T-cell (primary cell): ENCODE results near the gene IFITM10. TPM values are rescaled to one million over a fixed set of nuclear protein-coding genes. Genes with fewer than 3 reads are reported as not detected.

ENCODE experiments used
- ATAC-seq, 4 experiments: fragments of 200-7000 bp in 3 of 4; fragments of 150-1000 bp in 1 of 4; cut with Tn5 transposase; replicated peaks in 1 of 4; 1 replicate in 3 of 4; 2 replicates in 1 of 4; pipeline ENCODE4 v1.10.0; 2021; ENCODE audit warnings: moderate library complexity in 3 of 4, mild to moderate bottlenecking in 2 of 4, moderate number of reproducible peaks in 1 of 4
- CTCF ChIA-PET, 2 donors: fragments of 300-600 bp; sonication (Branson Sonifier 250); formaldehyde crosslinking; loops; one replicate each; lab custom pipeline; 2022; ENCODE audit warnings: antibody characterized with exemption in 2 of 2; lab: Charles Lee
- POLR2A ChIA-PET, 2 donors: fragments of 300-600 bp; sonication (Branson Sonifier 250); formaldehyde crosslinking; loops; one replicate each; lab custom pipeline; 2022; ENCODE audit warnings: antibody characterized with exemption in 2 of 2; lab: Charles Lee
- DNase-seq, 35 experiments: peaks; one replicate each; pipeline versions ENCODE4 v3.0.0 to v3.0.0-alpha.2; 2013 to 2023
- H3K27ac ChIP-seq: one replicate; pipeline ENCODE4 v1.5.1; 2013; ENCODE audit warnings: low read length
- H3K27me3 ChIP-seq, 2 experiments: replicated peaks in 1 of 2; 1 replicate in 1 of 2; 2 replicates in 1 of 2; pipeline versions ENCODE4 v1.6.1 to v1.7.0; 2013; ENCODE audit warnings: low read length in 1 of 2, mixed read lengths in 1 of 2; ENCODE audit not compliant: control insufficient read depth in 2 of 2, insufficient read depth in 2 of 2; ENCODE audit errors: extremely low read depth in 1 of 2
- H3K36me3 ChIP-seq, 2 donors: 1 replicate in 1 of 2; 2 replicates in 1 of 2; pipeline versions ENCODE4 v1.6.1 to v1.7.0; 2013; ENCODE audit warnings: low read length in 1 of 2; ENCODE audit not compliant: control insufficient read depth in 2 of 2, insufficient read depth in 1 of 2; ENCODE audit errors: extremely low read depth in 1 of 2
- H3K4me1 ChIP-seq, 2 experiments: 1 replicate in 1 of 2; 2 replicates in 1 of 2; pipeline versions ENCODE4 v1.6.1 to v1.7.0; 2013; ENCODE audit warnings: low read length in 2 of 2, mixed read lengths in 1 of 2; ENCODE audit not compliant: insufficient read depth in 2 of 2, control insufficient read depth in 1 of 2; ENCODE audit errors: extremely low read depth in 1 of 2
- H3K4me3 ChIP-seq, 2 donors: 1 replicate in 1 of 2; 2 replicates in 1 of 2; pipeline versions ENCODE4 v1.5.1 to v1.7.0; 2013; ENCODE audit warnings: mild to moderate bottlenecking in 2 of 2, low read length in 1 of 2, moderate library complexity in 1 of 2; ENCODE audit not compliant: control insufficient read depth in 1 of 2; ENCODE audit errors: extremely low read depth in 1 of 2
- H3K9me3 ChIP-seq: 2 replicates; pipeline ENCODE4 v1.7.0; 2013
- H3K27ac Mint-ChIP-seq, 2 donors: one replicate each; pipeline ENCODE4 v1.8.0; 2020 to 2021; ENCODE audit warnings: mild to moderate bottlenecking in 2 of 2, mixed read lengths in 2 of 2
- H3K27me3 Mint-ChIP-seq, 2 donors: one replicate each; pipeline ENCODE4 v1.8.0; 2021 to 2022; ENCODE audit warnings: mixed read lengths in 2 of 2
- H3K36me3 Mint-ChIP-seq: one replicate; pipeline ENCODE4 v1.8.0; 2021; ENCODE audit warnings: mixed read lengths
- H3K4me1 Mint-ChIP-seq, 3 donors: one replicate each; pipeline ENCODE4 v1.8.0; 2020 to 2022; ENCODE audit warnings: mixed read lengths in 3 of 3, mild to moderate bottlenecking in 1 of 3
- H3K4me3 Mint-ChIP-seq, 3 donors: one replicate each; pipeline ENCODE4 v1.8.0; 2020 to 2022; ENCODE audit warnings: mild to moderate bottlenecking in 3 of 3, mixed read lengths in 3 of 3, moderate library complexity in 3 of 3
- H3K9me3 Mint-ChIP-seq, 3 donors: one replicate each; pipeline ENCODE4 v1.8.0; 2020 to 2022; ENCODE audit warnings: mixed read lengths in 3 of 3
- WGBS: methylation state at CpG from one replicate; pipeline ENCODE4 v1.1.5; 2013; ENCODE audit warnings: missing lambda C conversion rate; ENCODE audit not compliant: insufficient coverage; 5-methylcytosine and 5-hydroxymethylcytosine counted together
- total RNA-seq, 35 experiments: library from RNA in 6 of 35; stranded (reverse) in 6 of 35; fragments of 120-200 nt in 1 of 35; gene quantifications; one replicate each; pipeline versions ENCODE4 v1.2.1 to v1.2.4 and lab custom pipeline; 2013 to 2026

The IFITM10 gene
- total RNA-seq, 5 donors from 2014 or later (not counting 1 experiment from before 2014, with no cell fraction given), result 0.72 to 4.2 (median 1.8) TPM

DNA sequence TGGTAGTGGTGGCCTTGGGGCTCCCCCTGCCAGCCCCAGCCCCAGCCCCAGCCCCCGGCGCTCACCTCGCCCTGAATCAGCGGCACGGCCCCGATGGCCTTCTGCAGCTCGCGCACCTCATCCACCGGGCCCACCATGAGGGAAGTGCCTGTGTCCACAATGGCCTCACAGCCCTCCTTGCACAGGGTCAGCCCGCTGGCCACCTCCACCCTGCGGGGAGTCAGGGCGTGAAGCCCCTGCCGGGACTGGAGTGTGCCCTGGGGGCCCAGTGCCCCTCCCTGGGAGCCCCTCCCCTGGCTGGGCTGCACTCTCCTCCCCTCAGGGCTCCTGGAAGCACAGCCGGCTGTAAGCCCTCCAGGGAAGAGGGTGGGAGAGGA lies 3.5 kb upstream of the IFITM10 start:
- peaks cover 16% of the 10 kb centered on the region for H3K36me3 Mint-ChIP-seq
- POLR2A ChIA-PET, result no interaction called here
- peaks cover 61 to 64% (median 63%) of the 10 kb centered on the region in 3 donors for H3K4me1 Mint-ChIP-seq
- no peak overlapping the region for H3K4me3 Mint-ChIP-seq
- ATAC-seq, result no peak
- H3K27me3 Mint-ChIP-seq, result peaks cover 13% of the 10 kb centered on the region in 2 donors
- Histone ChIP-seq H3K4me1 (peaks cover 49 to 94% of the 10 kb centered on the region in 2 experiments), H3K36me3 (peaks cover 8 to 35% of the 10 kb centered on the region in 2 donors), H3K9me3 (no peaks in the 10 kb centered on the region), H3K27me3 (peaks cover 0 to 43% of the 10 kb centered on the region in 2 experiments), H3K4me3 (no peak overlapping the region), H3K27ac (no peak overlapping the region)
- DNase-seq, result no peak
- no peaks in the 10 kb centered on the region for H3K9me3 Mint-ChIP-seq
- H3K27ac Mint-ChIP-seq, result no peak overlapping the region
- WGBS, result 91% methylated on average over 5 of the region's 14 CpGs
- CTCF ChIA-PET, result no interaction called here

DNA sequence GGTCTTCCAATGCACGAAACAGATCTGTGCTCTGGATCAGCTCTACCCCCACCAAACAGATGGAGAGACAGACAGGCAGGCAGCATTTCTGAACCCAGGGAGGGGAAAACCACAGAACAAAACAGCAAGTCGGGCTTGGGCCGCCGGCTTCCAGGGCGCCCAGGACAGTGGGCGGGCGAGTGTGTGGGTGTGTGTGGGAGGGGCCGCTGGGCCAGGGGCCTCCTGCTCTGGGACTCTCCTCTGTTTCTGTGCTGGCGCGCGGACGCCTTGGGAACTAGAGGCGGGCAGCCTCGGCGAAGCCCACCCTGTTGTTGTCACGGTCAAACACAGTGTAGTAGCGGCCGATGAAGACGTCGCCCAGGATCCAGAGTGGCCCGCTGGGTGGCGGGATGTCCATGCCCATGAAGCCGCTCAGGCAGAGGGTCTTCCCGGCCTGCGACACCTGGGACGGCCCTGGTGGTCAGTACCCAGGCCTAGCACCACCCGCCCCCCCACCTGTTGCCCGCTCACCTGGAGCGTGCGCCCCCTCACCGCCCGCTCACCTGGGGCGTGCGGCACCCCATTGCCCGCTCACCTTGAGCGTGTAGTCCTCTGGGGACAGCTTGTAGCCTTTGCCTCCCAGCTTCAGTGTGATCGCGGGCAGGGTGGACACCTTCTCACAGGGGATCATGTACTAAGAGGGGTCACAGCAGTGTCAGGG lies 3.0 kb upstream of the IFITM10 start:
- DNase-seq, result no peak
- Histone ChIP-seq H3K27ac (no peak overlapping the region), H3K36me3 (peaks cover 8 to 35% of the 10 kb centered on the region in 2 donors), H3K27me3 (peaks cover 0 to 45% of the 10 kb centered on the region in 2 experiments), H3K4me3 (no peak overlapping the region), H3K9me3 (no peaks in the 10 kb centered on the region), H3K4me1 (peaks cover 45 to 92% of the 10 kb centered on the region in 2 experiments)
- POLR2A ChIA-PET, result no interaction called here
- no peak for ATAC-seq
- no peaks in the 10 kb centered on the region for H3K9me3 Mint-ChIP-seq
- peaks cover 13% of the 10 kb centered on the region in 2 donors for H3K27me3 Mint-ChIP-seq
- H3K36me3 Mint-ChIP-seq, result peaks cover 16% of the 10 kb centered on the region
- H3K4me3 Mint-ChIP-seq, result peak overlapping the region in 1 of 3 donors; percentile 23
- CTCF ChIA-PET, result no interaction called here
- 77% methylated on average over 17 of the region's 38 CpGs for WGBS
- H3K4me1 Mint-ChIP-seq, result peaks cover 55 to 60% (median 59%) of the 10 kb centered on the region in 3 donors
- H3K27ac Mint-ChIP-seq, result no peak overlapping the region

GRCh38 chr11:1752907-1753228 lies 2.5 kb upstream of the IFITM10 start:
- CTCF ChIA-PET, result no interaction called here
- peaks cover 53 to 57% (median 53%) of the 10 kb centered on the region in 3 donors for H3K4me1 Mint-ChIP-seq

DNA sequence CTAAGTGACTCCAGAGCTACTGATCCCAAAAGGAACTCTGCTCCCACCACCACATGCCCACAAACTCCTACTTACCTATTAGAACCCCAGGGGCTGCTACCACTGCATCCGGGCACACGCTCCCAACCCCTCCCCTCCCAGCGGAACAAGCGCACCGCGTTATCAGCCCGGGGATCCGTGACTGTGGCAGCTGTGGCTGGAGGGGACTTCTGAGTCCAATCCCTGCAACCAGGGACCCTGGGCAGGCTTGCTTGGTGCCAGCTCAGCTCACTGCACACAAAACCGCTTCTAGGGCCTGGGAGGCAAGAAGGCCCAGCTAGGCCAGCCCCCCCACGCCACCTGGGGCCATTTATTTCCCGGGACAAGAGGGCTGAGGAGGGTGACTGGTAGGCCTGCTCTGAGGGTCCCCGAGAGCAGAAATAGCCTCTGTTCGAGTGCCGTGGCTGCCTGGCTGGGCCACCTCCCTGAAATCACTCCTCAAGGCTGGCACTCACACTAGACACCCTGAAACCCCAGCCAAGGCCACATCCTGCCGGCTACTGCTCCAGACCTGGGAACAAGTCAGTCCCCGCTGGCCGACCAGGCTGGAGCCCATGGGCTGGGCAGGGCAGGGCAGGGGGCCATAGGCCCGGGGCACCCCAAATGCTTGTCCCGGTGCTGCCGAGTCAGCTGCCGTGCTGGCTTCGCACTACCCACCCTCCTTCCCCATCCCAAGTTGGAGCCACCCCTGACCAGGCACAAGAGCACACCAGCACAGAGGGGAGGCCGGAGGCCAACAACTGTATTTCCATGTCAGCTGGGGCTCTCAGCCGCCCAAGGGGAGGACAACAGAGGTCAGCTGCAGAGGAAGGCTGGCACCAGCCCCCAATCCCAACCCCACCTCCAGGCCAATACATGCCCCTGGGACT lies 1.9 kb upstream of the IFITM10 start:
- peaks cover 13% of the 10 kb centered on the region in 2 donors for H3K27me3 Mint-ChIP-seq
- H3K36me3 Mint-ChIP-seq, result peaks cover 16% of the 10 kb centered on the region
- CTCF ChIA-PET, result no interaction called here
- peaks cover 47 to 51% (median 47%) of the 10 kb centered on the region in 3 donors for H3K4me1 Mint-ChIP-seq
- peak in 1 of 35 experiments; percentile 28 for DNase-seq
- no peak overlapping the region for H3K27ac Mint-ChIP-seq
- H3K4me3 Mint-ChIP-seq, result no peak overlapping the region
- POLR2A ChIA-PET, result no interaction called here
- H3K9me3 Mint-ChIP-seq, result no peaks in the 10 kb centered on the region
- H3K4me1 ChIP-seq, result peaks cover 35 to 81% of the 10 kb centered on the region in 2 experiments
- H3K27ac ChIP-seq, result no peak overlapping the region
- peaks cover 8 to 35% of the 10 kb centered on the region in 2 donors for H3K36me3 ChIP-seq
- peaks cover 0 to 45% of the 10 kb centered on the region in 2 experiments for H3K27me3 ChIP-seq
- WGBS, result 90% methylated on average over 21 of the region's 24 CpGs
- H3K9me3 ChIP-seq, result no peaks in the 10 kb centered on the region
- H3K4me3 ChIP-seq, result no peak overlapping the region
- ATAC-seq, result no peak

More at GRCh38 chr11:1752907-1753228, 2.5 kb upstream of the IFITM10 start:
- H3K9me3 ChIP-seq, result no peaks in the 10 kb centered on the region
- DNase-seq (no peak), ATAC-seq (no peak)
- no peaks in the 10 kb centered on the region for H3K9me3 Mint-ChIP-seq
- peak overlapping the region in 1 of 3 donors; percentile 23 for H3K4me3 Mint-ChIP-seq
- peaks cover 0 to 45% of the 10 kb centered on the region in 2 experiments for H3K27me3 ChIP-seq
- no peak overlapping the region for H3K27ac ChIP-seq
- peaks cover 41 to 87% of the 10 kb centered on the region in 2 experiments for H3K4me1 ChIP-seq
- no peak overlapping the region for H3K27ac Mint-ChIP-seq
- peaks cover 8 to 35% of the 10 kb centered on the region in 2 donors for H3K36me3 ChIP-seq
- 100% methylated on average over 7 of the region's 10 CpGs for WGBS
- no peak overlapping the region for H3K4me3 ChIP-seq
- POLR2A ChIA-PET, result no interaction called here
- H3K36me3 Mint-ChIP-seq, result peaks cover 16% of the 10 kb centered on the region
- peaks cover 13% of the 10 kb centered on the region in 2 donors for H3K27me3 Mint-ChIP-seq

DNA sequence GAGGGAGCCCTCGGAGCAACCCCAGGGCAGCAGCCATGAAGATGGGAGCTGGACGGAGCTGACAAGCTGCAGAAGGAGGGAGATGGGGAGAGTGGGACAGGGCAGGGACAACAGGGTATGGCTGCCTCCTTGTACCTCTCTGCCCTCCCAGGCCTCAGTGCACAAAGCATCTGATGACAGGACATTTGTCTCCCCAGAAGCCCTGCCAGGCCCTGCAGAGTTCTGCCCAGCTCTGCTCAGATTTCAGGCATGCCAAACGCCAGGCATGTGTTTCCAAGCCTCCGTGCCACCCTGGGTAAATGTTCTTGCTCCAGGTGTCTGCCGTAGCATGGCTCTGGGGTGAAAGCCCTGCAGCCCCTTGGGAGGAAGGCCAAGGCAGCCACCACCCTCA lies 1.1 kb upstream of the IFITM10 start:
- H3K27ac ChIP-seq, result no peak overlapping the region
- H3K9me3 ChIP-seq, result no peaks in the 10 kb centered on the region
- CTCF ChIA-PET, result no interaction called here
- Mint-ChIP-seq H3K27me3 (peaks cover 13% of the 10 kb centered on the region in 2 donors), H3K4me1 (peaks cover 39 to 45% (median 40%) of the 10 kb centered on the region in 3 donors), H3K27ac (no peak overlapping the region), H3K36me3 (peaks cover 16% of the 10 kb centered on the region), H3K4me3 (no peak overlapping the region), H3K9me3 (no peaks in the 10 kb centered on the region)
- H3K4me1 ChIP-seq, result peaks cover 28 to 73% of the 10 kb centered on the region in 2 experiments
- no peak for DNase-seq
- H3K4me3 ChIP-seq, result no peak overlapping the region
- POLR2A ChIA-PET, result no interaction called here
- peaks cover 8 to 35% of the 10 kb centered on the region in 2 donors for H3K36me3 ChIP-seq
- H3K27me3 ChIP-seq, result peaks cover 0 to 45% of the 10 kb centered on the region in 2 experiments
- no peak for ATAC-seq
- WGBS, result 94% methylated on average over 5 of the region's 5 CpGs

DNA sequence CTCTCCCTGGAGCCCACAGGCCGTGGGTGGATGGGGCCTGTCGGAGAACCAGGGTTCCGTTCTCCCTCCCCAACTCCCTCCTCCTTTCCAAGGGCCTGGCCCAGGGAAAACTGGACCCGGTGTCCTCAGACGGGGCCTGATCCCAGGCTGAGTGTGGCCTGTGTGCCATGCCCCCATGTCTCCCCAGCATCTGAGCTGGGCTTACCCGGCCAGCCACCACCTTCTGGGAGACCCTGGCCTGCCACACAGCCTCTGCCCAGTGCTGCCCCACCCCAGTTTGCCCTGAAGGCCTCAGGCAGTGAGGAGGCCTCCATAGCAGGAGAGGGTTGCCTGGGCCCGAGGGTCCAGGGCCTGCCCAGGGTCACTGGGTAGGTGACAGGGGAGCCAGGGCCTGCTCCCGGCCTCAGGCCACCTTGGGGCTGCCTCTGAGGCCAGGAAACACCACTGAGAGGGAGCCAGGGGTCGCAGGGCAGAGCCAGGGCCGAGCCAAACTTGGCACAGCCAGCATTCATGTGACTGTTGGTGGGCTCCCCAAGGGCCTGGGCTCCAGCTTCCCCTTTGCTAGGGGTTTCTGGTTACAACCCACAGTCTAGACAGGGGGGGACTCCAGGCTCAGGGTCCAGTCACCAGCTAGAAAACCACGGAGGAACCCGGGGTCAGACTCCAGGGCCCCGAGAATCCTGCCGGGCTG lies 590 bp upstream of the IFITM10 start:
- Histone ChIP-seq H3K9me3 (no peaks in the 10 kb centered on the region), H3K4me3 (no peak overlapping the region), H3K27me3 (peaks cover 0 to 45% of the 10 kb centered on the region in 2 experiments), H3K27ac (no peak overlapping the region), H3K36me3 (peaks cover 8 to 32% of the 10 kb centered on the region in 2 donors), H3K4me1 (peaks cover 22 to 68% of the 10 kb centered on the region in 2 experiments)
- ChIA-PET CTCF (no interaction called here), POLR2A (no interaction called here)
- Mint-ChIP-seq H3K27me3 (peaks cover 13% of the 10 kb centered on the region in 2 donors), H3K27ac (no peak overlapping the region), H3K4me1 (peaks cover 35 to 39% (median 38%) of the 10 kb centered on the region in 3 donors), H3K9me3 (no peaks in the 10 kb centered on the region), H3K4me3 (peak overlapping the region in 1 of 3 donors; percentile 78), H3K36me3 (peaks cover 16% of the 10 kb centered on the region)
- DNase-seq (no peak), ATAC-seq (no peak)
- WGBS, result 68% methylated on average over 13 of the region's 14 CpGs
